SU-DHL-6 (cell line): ENCODE data around the gene COL20A1.

ENCODE experiments used
- H2AFZ ChIP-seq: fragments of 200-600 bp; sonication (generic); 2 replicates; pipeline ENCODE4 v1.6.1; 2014; ENCODE audit warnings: low read depth, mild to moderate bottlenecking, moderate library complexity, mixed read lengths, antibody characterized with exemption, low read length; ENCODE audit not compliant: severe bottlenecking
- H3F3A ChIP-seq: fragments of 200-600 bp; shearing (Covaris generic); 2 replicates; pipeline ENCODE4 v1.6.0; 2016; ENCODE audit warnings: antibody characterized with exemption, mild to moderate bottlenecking; ENCODE audit not compliant: insufficient read depth
- H3K27ac ChIP-seq: fragments of 200-600 bp; sonication (generic); 2 replicates; pipeline ENCODE4 v1.5.1; 2016; ENCODE audit warnings: low read depth, mild to moderate bottlenecking, low read length, moderate library complexity, mixed read lengths
- H3K27me3 ChIP-seq: fragments of 200-600 bp; sonication (generic), shearing (Covaris generic); 2 replicates; pipeline ENCODE4 v1.6.0; 2014; ENCODE audit warnings: mild to moderate bottlenecking, low read length
- H3K36me3 ChIP-seq: fragments of 200-600 bp; sonication (generic); 2 replicates; pipeline ENCODE4 v1.6.1; 2014; ENCODE audit warnings: mild to moderate bottlenecking, low read length, mixed read lengths
- H3K4me2 ChIP-seq: fragments of 300-600, 200-600 bp; shearing (Covaris generic), sonication (generic); 2 replicates; pipeline ENCODE4 v1.6.0; 2014; ENCODE audit warnings: low read length, low read depth, mild to moderate bottlenecking; ENCODE audit not compliant: poor library complexity, severe bottlenecking
- H3K4me3 ChIP-seq: fragments of 200-600 bp; sonication (generic); 2 replicates; pipeline ENCODE4 v1.5.1; 2014; ENCODE audit warnings: antibody characterized with exemption, low read length, mild to moderate bottlenecking, mixed read lengths; ENCODE audit not compliant: insufficient read depth, poor library complexity, severe bottlenecking
- H3K79me2 ChIP-seq: fragments of 200-600 bp; sonication (generic); 2 replicates; pipeline ENCODE4 v1.6.1; 2014; ENCODE audit warnings: mild to moderate bottlenecking, low read length, moderate library complexity; ENCODE audit not compliant: insufficient read depth
- H3K9ac ChIP-seq: fragments of 200-600 bp; sonication (generic); 2 replicates; pipeline ENCODE4 v1.7.0; 2014; ENCODE audit warnings: mild to moderate bottlenecking, low read length
- H3K9me2 ChIP-seq: fragments of 200-600 bp; sonication (generic); replicated peaks from 2 replicates; pipeline ENCODE4 v1.6.1; 2014; ENCODE audit warnings: low read length; ENCODE audit not compliant: insufficient read depth
- H3K9me3 ChIP-seq: fragments of 200-600 bp; sonication (generic); 2 replicates; pipeline ENCODE4 v1.6.1; 2014; ENCODE audit warnings: low read length, mixed read lengths; ENCODE audit not compliant: insufficient read depth
- H4K20me1 ChIP-seq: fragments of 200-600 bp; sonication (generic); 2 replicates; pipeline ENCODE4 v1.6.1; 2014; ENCODE audit warnings: low read depth, mild to moderate bottlenecking, antibody characterized with exemption, low read length, moderate library complexity, mixed read lengths
- EZH2phosphoT487 ChIP-seq: fragments of 200-600 bp; sonication (generic), shearing (Covaris generic); conservative IDR thresholded peaks from 2 replicates; pipeline ENCODE4 v1.6.1; 2018; ENCODE audit warnings: mild to moderate bottlenecking, antibody characterized with exemption, low read length, moderate library complexity, mixed read lengths
- TF ChIP-seq, protein P1 (sequence below): fragments of 200-600 bp; sonication (generic); IDR thresholded peaks from one replicate; pipeline ENCODE4 v1.5.1; 2017; ENCODE audit warnings: antibody characterized with exemption, mild to moderate bottlenecking, low read length, moderate library complexity; ENCODE audit not compliant: insufficient read depth, poor library complexity, severe bottlenecking

COL20A1 gene

DNA sequence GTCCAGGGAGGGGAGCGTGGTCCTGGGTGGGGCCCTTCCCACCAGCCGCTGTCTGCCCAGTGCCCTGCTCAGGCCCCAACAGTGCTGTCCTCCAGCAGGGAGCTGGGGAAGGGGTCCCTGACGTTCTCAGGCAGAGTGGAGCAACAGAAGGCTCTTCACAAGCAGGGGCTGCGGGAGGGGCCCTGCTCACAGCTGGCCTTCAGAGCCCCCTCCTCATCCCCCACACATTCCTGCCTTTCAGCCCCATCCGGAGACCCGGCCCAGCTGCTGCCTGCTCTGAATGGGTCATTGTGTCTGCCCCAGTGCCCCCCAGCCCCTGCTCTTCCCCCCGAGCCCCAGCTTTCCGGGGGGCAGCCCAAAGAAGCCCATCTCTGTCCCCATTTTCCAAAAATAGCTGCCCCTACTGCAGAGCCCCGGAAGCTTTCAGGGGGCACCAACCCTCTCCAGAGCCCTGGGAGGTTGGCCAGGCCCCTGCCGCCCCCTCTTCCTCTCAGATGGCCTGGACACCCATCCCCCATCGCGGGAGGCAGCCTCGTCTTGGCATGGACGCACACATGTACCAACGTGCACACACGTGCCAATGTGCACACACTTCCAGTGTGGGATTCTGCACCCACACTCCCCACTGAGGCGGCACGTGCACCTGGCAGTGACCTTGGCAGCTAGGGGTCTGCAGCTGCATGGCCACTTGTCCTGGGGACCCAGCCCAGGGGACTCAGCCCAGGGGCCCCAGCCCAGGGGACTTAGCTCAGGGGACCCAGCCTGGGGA lies 3.7 kb downstream of the COL20A1 start:
- H2AFZ ChIP-seq, result no peak overlapping the region
- H3K27me3 ChIP-seq, result no peaks in the 10 kb centered on the region

DNA sequence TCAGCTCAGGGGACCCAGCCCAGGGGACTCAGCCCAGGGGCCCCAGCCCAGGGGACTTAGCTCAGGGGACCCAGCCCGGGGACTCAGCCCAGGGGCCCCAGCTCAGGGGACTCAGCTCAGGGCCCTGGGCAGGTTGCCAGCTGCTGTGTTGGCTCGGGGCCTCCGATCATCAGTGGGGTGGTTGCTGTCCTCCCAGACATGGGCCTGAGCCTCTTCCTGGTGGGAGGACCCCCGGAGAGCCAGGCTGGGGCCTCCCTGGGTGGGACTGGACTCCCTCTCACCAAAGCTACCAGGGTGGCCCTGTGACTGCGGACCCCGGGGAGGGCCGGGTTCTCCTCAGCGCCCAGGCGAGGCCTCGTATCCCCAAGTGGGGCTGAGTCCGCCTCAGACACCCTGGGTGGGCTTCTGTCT lies 4.4 kb downstream of the COL20A1 start:
- Histone ChIP-seq H3K27me3 (no peaks in the 10 kb centered on the region), H3F3A (no peaks in the 10 kb centered on the region), H2AFZ (no peak overlapping the region), H3K9me3 (no peaks in the 10 kb centered on the region), H3K79me2 (no peaks in the 10 kb centered on the region), H3K4me3 (no peak overlapping the region), H3K36me3 (no peaks in the 10 kb centered on the region), H3K9ac (no peak overlapping the region), H3K27ac (no peak overlapping the region), H3K4me2 (no peak overlapping the region), H4K20me1 (no peaks in the 10 kb centered on the region), H3K9me2 (no peaks in the 10 kb centered on the region)
- TF ChIP-seq, protein P1, sequence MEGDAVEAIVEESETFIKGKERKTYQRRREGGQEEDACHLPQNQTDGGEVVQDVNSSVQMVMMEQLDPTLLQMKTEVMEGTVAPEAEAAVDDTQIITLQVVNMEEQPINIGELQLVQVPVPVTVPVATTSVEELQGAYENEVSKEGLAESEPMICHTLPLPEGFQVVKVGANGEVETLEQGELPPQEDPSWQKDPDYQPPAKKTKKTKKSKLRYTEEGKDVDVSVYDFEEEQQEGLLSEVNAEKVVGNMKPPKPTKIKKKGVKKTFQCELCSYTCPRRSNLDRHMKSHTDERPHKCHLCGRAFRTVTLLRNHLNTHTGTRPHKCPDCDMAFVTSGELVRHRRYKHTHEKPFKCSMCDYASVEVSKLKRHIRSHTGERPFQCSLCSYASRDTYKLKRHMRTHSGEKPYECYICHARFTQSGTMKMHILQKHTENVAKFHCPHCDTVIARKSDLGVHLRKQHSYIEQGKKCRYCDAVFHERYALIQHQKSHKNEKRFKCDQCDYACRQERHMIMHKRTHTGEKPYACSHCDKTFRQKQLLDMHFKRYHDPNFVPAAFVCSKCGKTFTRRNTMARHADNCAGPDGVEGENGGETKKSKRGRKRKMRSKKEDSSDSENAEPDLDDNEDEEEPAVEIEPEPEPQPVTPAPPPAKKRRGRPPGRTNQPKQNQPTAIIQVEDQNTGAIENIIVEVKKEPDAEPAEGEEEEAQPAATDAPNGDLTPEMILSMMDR, result no peak
- TF ChIP-seq EZH2phosphoT487, result no peak

More for the DNA sequence above, 3.7 kb downstream of the COL20A1 start:
- Histone ChIP-seq H3K27ac (no peak overlapping the region), H3K9ac (no peak overlapping the region), H3K79me2 (no peaks in the 10 kb centered on the region), H4K20me1 (no peaks in the 10 kb centered on the region), H3K4me3 (no peak overlapping the region), H3F3A (no peaks in the 10 kb centered on the region), H3K36me3 (no peaks in the 10 kb centered on the region), H3K9me3 (no peaks in the 10 kb centered on the region), H3K4me2 (no peak overlapping the region), H3K9me2 (no peaks in the 10 kb centered on the region)
- no peak for TF ChIP-seq EZH2phosphoT487
- TF ChIP-seq, protein P1, result no peak

DNA sequence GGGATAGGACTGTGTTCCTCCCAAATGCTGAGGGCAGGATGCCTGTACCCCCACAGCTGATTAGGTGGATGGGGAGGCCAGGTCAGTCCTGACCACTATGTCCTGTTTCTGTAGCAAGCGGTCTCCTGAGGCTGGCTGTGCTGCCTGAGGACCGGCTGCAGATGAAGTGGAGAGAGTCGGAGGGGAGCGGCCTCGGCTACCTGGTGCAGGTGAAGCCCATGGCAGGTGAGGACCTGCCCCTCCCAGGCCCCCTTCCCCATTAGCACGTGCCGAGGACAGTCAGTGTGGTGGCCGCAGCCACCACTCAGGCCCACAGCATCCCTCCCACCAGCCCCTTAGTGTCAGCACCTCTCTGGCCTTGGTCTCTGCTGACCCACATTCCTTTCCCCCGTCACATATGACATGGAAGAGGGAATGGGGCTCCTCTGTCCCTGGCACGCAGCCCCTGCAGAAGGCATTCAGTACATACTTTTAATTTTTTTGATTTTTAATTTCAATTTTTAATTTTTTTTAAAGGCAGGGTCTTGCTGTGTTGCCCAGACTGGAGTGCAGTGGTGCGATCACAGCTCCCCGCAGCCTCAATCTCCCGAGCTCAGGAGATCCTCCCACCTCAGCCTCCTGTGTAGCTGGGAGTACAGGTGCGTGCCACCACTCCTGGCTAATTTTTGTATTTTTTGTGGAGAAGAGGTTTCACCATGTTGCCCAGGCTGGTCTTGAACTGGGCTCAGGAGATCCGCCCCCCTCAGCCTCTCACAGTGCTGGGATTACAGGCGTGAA lies 5.0 kb downstream of the COL20A1 start:
- Histone ChIP-seq H3K79me2 (no peaks in the 10 kb centered on the region), H3K27me3 (no peaks in the 10 kb centered on the region), H3K4me3 (no peak overlapping the region), H3K9me3 (no peaks in the 10 kb centered on the region), H3K9ac (no peak overlapping the region), H3K4me2 (no peak overlapping the region), H3K9me2 (no peaks in the 10 kb centered on the region), H3F3A (no peaks in the 10 kb centered on the region), H3K36me3 (no peaks in the 10 kb centered on the region), H4K20me1 (no peaks in the 10 kb centered on the region), H3K27ac (no peak overlapping the region), H2AFZ (no peak overlapping the region)
- TF ChIP-seq EZH2phosphoT487, result no peak
- TF ChIP-seq, protein P1, result no peak
